SIG-M5 treated with dmso at 0.1 percent for 504 hours (cell line): Measurements from ENCODE around the gene FNDC3B.

Source experiments
- DNase-seq: peaks from one replicate; lab custom pipeline; 2025; ENCODE audit not compliant: unreplicated experiment; lab: John Stamatoyannopoulos, UW

FNDC3B gene

GRCh38 chr3:172277151-172277652 lies 237.8 kb downstream of the FNDC3B start:
- no peak for DNase-seq

- no peak for DNase-seq
Observed at GRCh38 chr3:172279191-172279640, 239.8 kb downstream of the FNDC3B start.

- no peak for DNase-seq
Observed at GRCh38 chr3:172279974-172280373, 240.6 kb downstream of the FNDC3B start.

- no peak for DNase-seq
Observed at GRCh38 chr3:172280406-172281051, 241.2 kb downstream of the FNDC3B start.

- no peak for DNase-seq
Observed at GRCh38 chr3:172281884-172282283, 242.5 kb downstream of the FNDC3B start.

GRCh38 chr3:172282850-172283249 lies 243.5 kb downstream of the FNDC3B start:
- DNase-seq = no peak

GRCh38 chr3:172283841-172284357 lies 244.5 kb downstream of the FNDC3B start:
- no peak for DNase-seq

GRCh38 chr3:172285844-172286243 lies 246.5 kb downstream of the FNDC3B start:
- DNase-seq = no peak

GRCh38 chr3:172286548-172287148 lies 247.3 kb downstream of the FNDC3B start:
- no peak for DNase-seq

GRCh38 chr3:172287937-172288477 lies 248.6 kb downstream of the FNDC3B start:
- DNase-seq = no peak

GRCh38 chr3:172288651-172289050 lies 249.3 kb downstream of the FNDC3B start:
- DNase-seq = no peak

- no peak for DNase-seq
Observed at GRCh38 chr3:172289583-172289982, 250.2 kb downstream of the FNDC3B start.

GRCh38 chr3:172290457-172290856 lies 251.1 kb downstream of the FNDC3B start:
- DNase-seq = no peak

GRCh38 chr3:172291650-172292049 lies 252.3 kb downstream of the FNDC3B start:
- no peak for DNase-seq

GRCh38 chr3:172292422-172292821 lies 253.0 kb downstream of the FNDC3B start:
- DNase-seq = no peak

- DNase-seq = no peak
Observed at GRCh38 chr3:172293093-172293492, 253.7 kb downstream of the FNDC3B start.

GRCh38 chr3:172294223-172294806 lies 254.9 kb downstream of the FNDC3B start:
- peak; percentile 86 for DNase-seq

- DNase-seq = no peak
Observed at GRCh38 chr3:172296248-172296974, 257.0 kb downstream of the FNDC3B start.

- no peak for DNase-seq
Observed at GRCh38 chr3:172296975-172297332, 257.6 kb downstream of the FNDC3B start.

- DNase-seq = peak; percentile 46
Observed at GRCh38 chr3:172298247-172298646, 258.9 kb downstream of the FNDC3B start.

- no peak for DNase-seq
Observed at GRCh38 chr3:172300187-172300586, 260.8 kb downstream of the FNDC3B start.
